C4-2B (cell line): ENCODE data around the gene FANK1.
"Not testable (repeated sequence)": the region's sequence is repeated elsewhere in the genome, so short reads cannot be mapped to it uniquely, and the experiment has no call there.

Source experiments
- H3K27ac ChIP-seq: fragments of 450-650 bp; 2 replicates; pipeline ENCODE4 v1.5.1; 2017
- ZFX ChIP-seq: fragments of 450-650 bp; IDR thresholded peaks from 2 replicates; pipeline ENCODE4 v1.6.1; 2017
- TF ChIP-seq, protein P1 (sequence below): fragments of 450-650 bp; conservative IDR thresholded peaks from 2 replicates; pipeline ENCODE4 v1.5.1; 2017; ENCODE audit warnings: mild to moderate bottlenecking

Gene FANK1

DNA sequence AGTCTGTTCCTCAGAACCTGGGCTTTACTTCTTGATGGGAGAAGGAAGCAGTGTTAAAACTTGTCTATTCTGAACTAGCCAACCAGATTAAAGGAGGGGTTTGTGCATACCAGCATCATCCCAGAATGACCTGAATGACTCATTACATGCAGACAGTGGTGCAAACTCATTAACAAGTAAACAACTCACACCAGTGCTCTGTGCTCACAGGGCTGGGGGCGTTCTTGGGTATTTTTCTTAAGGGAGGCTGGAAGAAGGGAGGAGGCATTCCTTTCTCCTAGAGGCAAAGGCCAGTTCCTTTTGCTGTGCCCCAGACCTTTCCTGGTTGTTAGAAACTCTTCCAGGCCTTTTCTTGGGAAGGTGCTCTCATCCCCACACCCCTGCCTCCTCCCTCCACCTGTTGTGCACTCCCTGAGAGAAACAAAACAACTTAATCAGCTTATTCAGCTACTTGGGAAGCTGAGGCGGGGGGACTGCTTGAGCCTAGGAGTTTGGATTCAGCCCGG, 6.8 kb downstream of the FANK1 start:
- not testable (repeated sequence) for H3K27ac ChIP-seq

DNA sequence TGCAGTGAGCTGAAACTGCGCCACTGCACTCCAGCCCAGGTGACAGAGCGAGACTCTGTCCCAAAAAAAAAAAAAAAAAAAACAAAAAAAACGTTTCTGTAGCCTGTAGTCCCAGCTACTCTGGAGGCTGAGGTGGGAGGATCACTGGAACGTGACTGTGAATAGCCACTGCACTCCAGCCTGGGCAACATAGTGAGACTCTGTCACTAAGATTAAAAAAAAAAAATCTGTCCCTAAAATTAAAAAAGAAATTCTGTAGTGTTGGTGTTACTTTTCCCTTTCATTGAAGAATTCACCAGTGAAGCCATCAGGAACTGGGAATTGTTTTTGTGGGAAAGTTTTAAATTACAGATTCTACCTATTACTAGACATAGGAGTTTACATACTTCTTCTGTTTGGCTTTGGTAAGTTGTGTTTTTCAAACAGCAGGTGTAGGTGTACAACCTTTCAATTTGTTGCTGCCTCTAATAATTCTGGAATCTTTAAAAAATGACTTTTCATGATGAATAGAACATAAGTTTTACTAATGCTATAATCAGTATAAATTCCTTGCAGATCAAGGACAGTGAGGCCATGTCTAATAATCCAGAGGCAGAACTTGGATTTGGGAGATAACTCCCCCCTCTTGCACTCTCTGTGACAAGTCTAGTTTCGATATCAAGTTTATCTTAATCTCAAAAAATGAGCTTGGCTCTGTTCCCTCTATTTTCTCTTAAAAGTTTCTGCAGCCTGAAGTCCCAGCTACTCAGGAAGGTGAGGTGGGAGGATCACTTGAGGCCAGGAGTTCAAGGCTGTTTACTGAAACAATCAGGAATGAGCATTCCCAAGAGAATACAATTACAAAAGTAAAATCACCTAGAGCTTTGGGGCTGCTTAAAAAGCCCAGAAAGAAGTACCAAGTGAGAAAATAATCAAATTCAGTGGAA, 9.0 kb downstream of the FANK1 start:
- H3K27ac ChIP-seq: not testable (repeated sequence)

DNA sequence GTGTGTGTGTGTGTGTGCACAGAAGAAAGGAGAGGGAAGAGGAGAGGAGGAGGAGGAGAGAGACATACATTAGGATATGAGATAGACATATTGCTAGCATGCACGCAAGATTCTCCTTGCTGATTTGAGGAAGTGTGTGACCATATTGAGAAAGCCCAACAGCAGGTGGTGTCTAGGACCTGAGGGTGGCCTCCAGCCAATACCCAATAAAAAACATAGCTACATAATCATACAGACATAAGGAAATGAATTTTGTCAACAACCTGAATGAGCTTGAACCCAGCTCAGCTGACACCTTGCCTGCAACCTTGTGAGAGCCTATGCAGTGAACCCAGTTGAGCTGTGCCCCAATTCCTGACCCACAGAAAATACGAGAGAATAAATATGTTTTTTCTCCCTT, 11.2 kb downstream of the FANK1 start:
- H3K27ac ChIP-seq: 0 out of 2 replicates have a peak overlapping the region, but pooled peaks have one; percentile 29

DNA sequence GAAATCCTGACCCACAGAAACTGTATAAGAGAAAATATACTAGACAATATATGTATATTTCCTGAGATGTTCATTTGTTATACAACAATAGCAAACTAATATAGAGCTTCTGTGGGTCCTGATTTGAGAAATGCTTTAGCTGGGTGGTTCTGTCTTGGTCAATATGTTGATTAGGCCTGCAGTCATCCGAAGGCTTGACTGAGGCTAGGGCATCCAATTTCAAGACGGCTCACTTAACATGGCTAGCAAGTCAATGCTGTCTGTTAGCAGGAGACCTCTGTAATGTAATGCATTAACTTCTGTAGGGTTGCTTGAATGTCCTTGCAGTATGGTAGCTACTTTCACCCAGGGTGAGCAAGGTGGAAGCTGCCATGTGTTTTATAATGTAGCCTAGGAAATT, 12.4 kb downstream of the FANK1 start:
- not testable (repeated sequence) for H3K27ac ChIP-seq

DNA sequence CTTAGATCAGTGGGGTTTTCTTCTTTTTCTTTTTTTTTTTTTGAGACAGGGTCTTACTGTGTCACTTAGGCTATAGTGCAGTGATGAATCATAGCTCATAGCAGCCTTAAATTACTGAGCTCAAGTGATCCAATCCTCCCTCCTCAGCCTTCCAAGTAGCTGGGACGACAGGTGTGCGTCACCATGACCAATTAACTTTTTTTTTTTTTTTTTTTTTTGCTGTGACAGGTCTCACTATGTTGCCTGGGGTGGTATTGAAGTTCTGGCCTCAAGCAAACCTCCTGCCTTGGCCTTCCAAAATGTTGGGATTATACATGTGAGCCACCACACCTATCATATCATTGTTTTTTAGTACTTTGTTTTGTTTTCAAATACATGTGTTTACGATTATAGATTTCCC, 13.1 kb downstream of the FANK1 start:
- not testable (repeated sequence) for H3K27ac ChIP-seq

DNA sequence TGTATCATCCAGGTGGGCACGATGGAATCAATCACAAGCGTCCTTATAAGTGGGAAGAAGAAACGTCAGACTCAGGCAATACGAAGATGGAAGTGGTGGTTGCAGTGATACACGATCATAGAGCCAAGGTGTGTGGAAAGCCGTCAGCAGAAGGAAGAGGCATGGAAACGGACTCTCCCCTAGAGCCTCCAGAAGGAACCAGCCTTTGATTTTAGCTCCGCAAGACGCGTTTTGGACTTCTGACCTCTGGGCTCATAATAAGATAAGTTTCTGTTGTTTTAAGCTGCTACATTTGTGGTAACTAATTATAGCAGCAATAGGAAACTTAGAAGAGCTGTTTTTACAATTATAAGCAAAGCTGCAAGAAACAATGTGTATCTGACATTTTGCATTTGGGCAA, 14.8 kb downstream of the FANK1 start:
- TF ChIP-seq, protein P1, sequence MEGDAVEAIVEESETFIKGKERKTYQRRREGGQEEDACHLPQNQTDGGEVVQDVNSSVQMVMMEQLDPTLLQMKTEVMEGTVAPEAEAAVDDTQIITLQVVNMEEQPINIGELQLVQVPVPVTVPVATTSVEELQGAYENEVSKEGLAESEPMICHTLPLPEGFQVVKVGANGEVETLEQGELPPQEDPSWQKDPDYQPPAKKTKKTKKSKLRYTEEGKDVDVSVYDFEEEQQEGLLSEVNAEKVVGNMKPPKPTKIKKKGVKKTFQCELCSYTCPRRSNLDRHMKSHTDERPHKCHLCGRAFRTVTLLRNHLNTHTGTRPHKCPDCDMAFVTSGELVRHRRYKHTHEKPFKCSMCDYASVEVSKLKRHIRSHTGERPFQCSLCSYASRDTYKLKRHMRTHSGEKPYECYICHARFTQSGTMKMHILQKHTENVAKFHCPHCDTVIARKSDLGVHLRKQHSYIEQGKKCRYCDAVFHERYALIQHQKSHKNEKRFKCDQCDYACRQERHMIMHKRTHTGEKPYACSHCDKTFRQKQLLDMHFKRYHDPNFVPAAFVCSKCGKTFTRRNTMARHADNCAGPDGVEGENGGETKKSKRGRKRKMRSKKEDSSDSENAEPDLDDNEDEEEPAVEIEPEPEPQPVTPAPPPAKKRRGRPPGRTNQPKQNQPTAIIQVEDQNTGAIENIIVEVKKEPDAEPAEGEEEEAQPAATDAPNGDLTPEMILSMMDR: no peak
- no peak for TF ChIP-seq ZFX
- H3K27ac ChIP-seq: no peak overlapping the region

DNA sequence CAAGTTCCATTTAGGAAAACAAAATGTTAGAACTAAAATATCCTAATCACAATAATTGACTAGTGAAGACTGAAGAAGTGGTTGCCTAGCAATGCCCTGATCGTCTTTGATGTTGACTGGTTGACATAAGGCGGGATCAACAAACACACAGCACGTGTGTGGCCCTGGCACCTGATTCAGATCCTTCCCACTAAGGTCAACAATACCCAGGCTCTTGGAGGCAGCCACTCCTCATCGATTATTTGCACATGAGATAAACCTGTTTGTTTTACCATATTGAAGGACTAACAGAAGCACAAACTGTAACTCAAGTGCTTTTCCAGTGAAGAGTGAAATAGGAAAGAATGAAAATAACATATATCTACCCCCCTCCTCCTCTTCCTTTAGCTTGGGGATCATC, 15.6 kb downstream of the FANK1 start:
- TF ChIP-seq, protein P1: no peak
- TF ChIP-seq ZFX: no peak
- peak overlapping the region; percentile 77; the same call in 1 of the 2 replicates for H3K27ac ChIP-seq

DNA sequence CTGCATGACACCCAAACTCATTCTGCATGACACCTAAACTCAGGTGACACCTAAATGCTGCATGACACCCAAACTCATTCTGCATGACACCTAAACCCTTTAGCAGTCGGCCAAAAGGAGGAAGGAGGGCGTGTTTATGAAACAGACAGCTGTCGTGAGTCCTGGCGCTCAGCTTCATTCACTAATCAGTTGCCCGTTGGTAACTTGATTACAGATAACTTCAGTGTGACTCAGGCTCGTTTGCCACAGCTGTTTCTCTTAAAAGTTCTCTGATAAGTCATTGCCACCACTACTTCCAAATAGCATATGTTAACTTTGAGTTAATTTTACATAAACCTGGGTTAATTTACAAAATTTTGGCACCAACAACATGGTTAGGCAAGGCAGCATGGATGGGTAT, 16.9 kb downstream of the FANK1 start:
- H3K27ac ChIP-seq: peak overlapping the region; percentile 77

DNA sequence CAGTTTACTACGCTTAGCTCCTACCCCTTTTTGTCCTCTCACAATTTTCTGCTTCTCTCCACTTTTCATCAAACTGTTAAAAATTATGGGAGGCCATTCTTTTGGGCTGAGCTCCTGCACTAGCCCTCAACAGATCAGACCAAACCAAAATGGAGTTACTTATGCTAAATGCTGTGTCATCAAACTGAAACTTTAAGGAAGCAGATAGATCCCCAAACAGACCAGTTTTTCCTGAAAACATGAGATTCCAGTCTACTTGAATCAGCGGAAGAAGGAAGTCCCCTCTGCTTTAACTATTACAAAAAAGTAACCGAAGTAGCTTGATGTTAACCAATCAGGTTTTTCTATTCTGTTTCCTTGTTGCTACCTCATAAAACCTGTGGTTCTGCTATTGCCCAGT, 20.6 kb downstream of the FANK1 start:
- H3K27ac ChIP-seq: no peak overlapping the region
- TF ChIP-seq, protein P1: no peak

DNA sequence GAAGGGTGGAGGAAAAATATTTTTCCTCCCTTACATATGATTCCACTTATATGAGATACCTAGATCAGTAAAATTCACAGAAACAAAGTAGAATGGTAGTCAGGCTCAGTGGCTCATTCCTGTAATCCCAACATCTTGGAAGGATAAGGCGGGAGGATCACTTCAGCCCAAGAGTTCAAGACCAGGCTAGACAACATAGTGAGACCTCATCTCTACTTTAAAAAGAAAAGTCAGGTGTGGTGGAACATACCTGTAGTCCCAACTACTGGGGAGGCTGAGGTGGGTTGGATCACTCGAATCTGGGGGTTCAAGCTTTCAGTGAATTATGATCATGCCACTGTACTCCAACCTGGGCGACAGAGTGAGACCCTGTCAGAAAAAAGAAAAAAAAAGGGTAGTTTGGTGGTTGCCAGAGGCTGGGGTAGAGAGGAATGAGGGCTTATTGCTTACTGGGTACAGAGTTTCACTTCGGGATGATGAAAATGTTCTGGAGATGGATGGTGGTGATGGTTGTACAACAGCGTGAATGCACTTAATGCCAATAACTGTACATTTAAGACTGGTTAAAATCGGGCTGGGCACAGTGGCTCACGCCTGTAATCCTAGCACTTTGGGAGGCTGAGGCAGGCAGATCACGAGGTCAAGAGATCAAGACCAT, 21.5 kb downstream of the FANK1 start:
- not testable (repeated sequence) for H3K27ac ChIP-seq

DNA sequence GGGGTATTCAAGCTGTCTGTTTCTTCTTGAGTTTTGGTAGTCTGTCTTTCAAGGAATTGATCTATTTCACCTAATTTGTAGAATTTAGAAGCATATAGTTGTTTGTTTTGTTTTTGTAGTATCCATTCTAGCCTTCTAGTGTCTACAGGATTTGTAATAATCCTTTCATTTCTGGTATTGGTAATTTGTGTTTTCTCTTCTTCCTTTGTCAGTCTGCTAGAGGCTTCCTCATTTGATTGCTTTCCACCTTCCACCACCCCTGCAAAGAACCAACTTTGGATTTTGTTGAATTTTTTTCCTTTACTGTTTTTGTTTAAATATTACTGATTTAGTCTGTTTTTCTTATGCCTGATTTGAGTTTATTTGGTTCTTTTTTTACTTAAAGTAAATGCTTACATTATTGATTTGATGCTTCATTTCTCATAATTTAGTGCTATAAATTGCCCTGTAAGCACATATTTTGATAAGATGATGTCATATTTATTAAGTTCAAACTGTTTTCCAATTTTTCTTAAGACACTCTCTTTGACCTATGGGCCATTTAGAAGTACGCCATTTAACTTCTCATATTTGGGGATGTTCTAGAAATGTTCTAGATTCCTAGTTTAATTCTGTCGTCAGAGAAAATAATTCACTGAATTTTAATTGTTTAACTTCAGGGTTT, 25.4 kb downstream of the FANK1 start:
- not testable (repeated sequence) for H3K27ac ChIP-seq
